ENCODE measurements around the gene GAB3. TPM values are rescaled to one million over a fixed set of nuclear protein-coding genes. Genes with fewer than 3 reads are reported as not detected.

The GAB3 gene
- total RNA-seq, 4 donors from 2014 or later = 3.9 to 7.3 (median 5.2) TPM

DNA sequence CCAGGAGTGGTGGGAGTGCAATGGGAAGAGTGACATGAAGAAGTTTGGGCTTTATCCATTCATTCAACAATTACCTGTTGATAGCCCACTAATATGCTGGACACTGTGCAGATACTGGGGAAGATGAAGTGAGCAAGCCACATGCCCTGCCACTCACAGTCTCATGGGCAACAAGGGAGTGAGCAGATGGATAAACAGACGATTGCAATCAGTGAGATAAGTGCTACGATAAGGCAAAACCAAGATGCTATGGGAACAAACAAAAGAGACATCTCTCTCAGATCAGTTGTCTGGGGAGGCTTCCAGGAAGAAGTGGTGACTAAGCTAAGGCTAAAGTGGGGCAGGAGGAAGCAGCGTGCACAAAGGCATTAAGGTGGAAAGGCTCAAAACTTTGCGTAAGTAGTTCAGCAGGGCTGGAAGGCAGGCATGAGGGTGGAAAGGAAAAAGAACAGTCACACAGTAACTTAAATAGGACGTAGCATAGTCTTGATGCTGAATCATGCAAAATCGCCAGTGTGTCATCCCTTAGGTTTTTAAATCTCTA, 31.7 kb downstream of the GAB3 start:
- WGBS = 57% methylated on average over 6 of the region's 6 CpGs
- Histone ChIP-seq H3K27me3 (no peaks in the 10 kb centered on the region), H3K9me3 (no peaks in the 10 kb centered on the region), H3K27ac (replicated peaks in 1 of 4) (no peak overlapping the region), H3K4me3 (no peak overlapping the region), H3K4me1 (peaks cover 0 to 31% (median 6%) of the 10 kb centered on the region in 4 donors), H3K36me3 (peaks cover 0 to 12% (median 0%) of the 10 kb centered on the region in 4 donors)
- TF ChIP-seq POLR2A (IDR thresholded peaks at IDR 0.05; ENCODE audit: low read depth) = no peak
- no peak for TF ChIP-seq EP300 (IDR thresholded peaks at IDR 0.05)
- TF ChIP-seq, protein P1, sequence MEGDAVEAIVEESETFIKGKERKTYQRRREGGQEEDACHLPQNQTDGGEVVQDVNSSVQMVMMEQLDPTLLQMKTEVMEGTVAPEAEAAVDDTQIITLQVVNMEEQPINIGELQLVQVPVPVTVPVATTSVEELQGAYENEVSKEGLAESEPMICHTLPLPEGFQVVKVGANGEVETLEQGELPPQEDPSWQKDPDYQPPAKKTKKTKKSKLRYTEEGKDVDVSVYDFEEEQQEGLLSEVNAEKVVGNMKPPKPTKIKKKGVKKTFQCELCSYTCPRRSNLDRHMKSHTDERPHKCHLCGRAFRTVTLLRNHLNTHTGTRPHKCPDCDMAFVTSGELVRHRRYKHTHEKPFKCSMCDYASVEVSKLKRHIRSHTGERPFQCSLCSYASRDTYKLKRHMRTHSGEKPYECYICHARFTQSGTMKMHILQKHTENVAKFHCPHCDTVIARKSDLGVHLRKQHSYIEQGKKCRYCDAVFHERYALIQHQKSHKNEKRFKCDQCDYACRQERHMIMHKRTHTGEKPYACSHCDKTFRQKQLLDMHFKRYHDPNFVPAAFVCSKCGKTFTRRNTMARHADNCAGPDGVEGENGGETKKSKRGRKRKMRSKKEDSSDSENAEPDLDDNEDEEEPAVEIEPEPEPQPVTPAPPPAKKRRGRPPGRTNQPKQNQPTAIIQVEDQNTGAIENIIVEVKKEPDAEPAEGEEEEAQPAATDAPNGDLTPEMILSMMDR (IDR thresholded peaks at IDR 0.05) = no peak
- TF ChIP-seq POLR2AphosphoS5 (IDR thresholded peaks at IDR 0.05) = no peak
- DNase-seq (ENCODE audit: extremely low spot score) = no peak
- intact Hi-C loops (cut with DNase I) = no loop called here

DNA sequence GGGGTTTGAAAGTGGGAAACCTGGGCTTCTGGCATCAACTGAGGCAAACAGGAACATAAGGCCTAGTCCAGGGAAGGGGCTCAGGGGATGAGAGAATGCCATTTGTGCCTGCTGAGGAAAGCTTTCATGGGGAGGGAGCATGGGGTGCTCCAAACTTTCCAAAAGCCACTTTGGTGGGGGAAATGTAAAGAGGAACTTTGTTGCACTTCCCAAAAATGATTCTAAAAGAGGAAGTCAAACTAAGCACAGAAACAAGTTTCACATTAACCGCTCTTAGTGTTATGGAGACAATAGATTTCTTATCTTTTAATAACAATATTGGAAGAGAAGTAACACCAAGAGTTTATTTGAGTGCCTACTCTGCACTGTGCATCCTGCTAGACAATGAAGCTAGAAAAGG, 32.3 kb downstream of the GAB3 start:
- H3K27me3 ChIP-seq = no peaks in the 10 kb centered on the region
- TF ChIP-seq, protein P1 (IDR thresholded peaks at IDR 0.05) = no peak
- TF ChIP-seq POLR2A (IDR thresholded peaks at IDR 0.05; ENCODE audit: low read depth) = no peak
- no peak for TF ChIP-seq POLR2AphosphoS5 (IDR thresholded peaks at IDR 0.05)
- TF ChIP-seq EP300 (IDR thresholded peaks at IDR 0.05) = no peak
- no peak for DNase-seq (ENCODE audit: extremely low spot score)
- no peaks in the 10 kb centered on the region for H3K9me3 ChIP-seq
- peaks cover 0 to 12% (median 0%) of the 10 kb centered on the region in 4 donors for H3K36me3 ChIP-seq
- H3K27ac ChIP-seq (replicated peaks in 1 of 4) = no peak overlapping the region
- 50% methylated on average over 1 of the region's 1 CpG for WGBS
- peaks cover 0 to 29% (median 4%) of the 10 kb centered on the region in 4 donors for H3K4me1 ChIP-seq
- H3K4me3 ChIP-seq = no peak overlapping the region
- intact Hi-C loops (cut with DNase I) = no loop called here

DNA sequence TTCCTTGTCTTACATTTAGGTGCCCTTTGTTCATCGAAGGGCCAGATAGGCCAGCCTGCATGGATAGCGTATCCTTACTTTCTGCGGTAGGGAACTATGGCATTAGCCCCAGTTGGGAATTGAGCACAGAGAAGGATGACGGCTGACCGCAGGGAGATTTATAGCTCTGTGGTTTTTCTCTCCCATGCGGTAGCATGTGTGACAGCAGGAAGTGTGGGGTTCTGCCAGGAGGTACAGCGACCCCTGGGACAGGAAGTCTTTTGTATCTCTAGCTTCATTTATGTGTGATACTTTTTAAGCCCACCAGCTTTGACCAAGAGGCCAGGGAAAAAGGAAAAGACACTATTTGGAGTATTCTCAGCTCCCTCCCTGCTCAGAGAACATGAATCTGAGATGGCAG, 33.1 kb downstream of the GAB3 start:
- TF ChIP-seq POLR2A (IDR thresholded peaks at IDR 0.05; ENCODE audit: low read depth) (no peak), POLR2AphosphoS5 (IDR thresholded peaks at IDR 0.05) (no peak), EP300 (IDR thresholded peaks at IDR 0.05) (no peak)
- TF ChIP-seq, protein P1 (IDR thresholded peaks at IDR 0.05) = no peak
- Histone ChIP-seq H3K9me3 (no peaks in the 10 kb centered on the region), H3K4me3 (no peak overlapping the region), H3K36me3 (peaks cover 0 to 14% (median 0%) of the 10 kb centered on the region in 4 donors), H3K4me1 (peaks cover 0 to 32% (median 2%) of the 10 kb centered on the region in 4 donors), H3K27ac (replicated peaks in 1 of 4) (peak overlapping the region in 1 of 4 donors; percentile 10), H3K27me3 (no peaks in the 10 kb centered on the region)
- 73% methylated on average over 6 of the region's 7 CpGs for WGBS
- intact Hi-C loops (cut with DNase I) = no loop called here
- DNase-seq (ENCODE audit: extremely low spot score) = no peak

DNA sequence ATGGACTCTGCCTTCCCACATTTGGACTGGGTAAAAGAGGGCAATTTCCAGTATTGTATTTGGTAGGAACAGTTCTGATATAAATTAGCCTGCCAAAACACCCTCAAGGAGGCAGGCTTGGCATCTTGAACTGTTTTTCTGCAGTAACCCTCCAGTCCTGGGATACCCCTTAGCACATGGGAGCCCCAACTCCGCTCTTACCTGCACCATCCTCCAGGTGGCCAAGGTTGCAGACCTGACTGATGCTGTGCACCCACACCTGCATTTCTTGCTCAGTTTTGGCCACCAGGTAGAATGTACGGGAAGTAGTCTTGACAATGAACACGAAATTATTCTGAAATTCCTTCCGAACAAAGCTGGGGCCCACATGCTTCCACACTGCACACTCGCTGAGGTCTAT, 35.1 kb downstream of the GAB3 start:
- Histone ChIP-seq H3K4me1 (peaks cover 0 to 32% (median 4%) of the 10 kb centered on the region in 4 donors), H3K4me3 (no peak overlapping the region), H3K27ac (replicated peaks in 1 of 4) (no peak overlapping the region), H3K27me3 (no peaks in the 10 kb centered on the region), H3K9me3 (no peaks in the 10 kb centered on the region), H3K36me3 (peaks cover 0 to 34% (median 10%) of the 10 kb centered on the region in 4 donors)
- intact Hi-C loops (cut with DNase I) = no loop called here
- no peak for TF ChIP-seq EP300 (IDR thresholded peaks at IDR 0.05)
- TF ChIP-seq POLR2A (IDR thresholded peaks at IDR 0.05; ENCODE audit: low read depth) = no peak
- TF ChIP-seq, protein P1 (IDR thresholded peaks at IDR 0.05) = no peak
- no peak for TF ChIP-seq POLR2AphosphoS5 (IDR thresholded peaks at IDR 0.05)
- 83% methylated on average over 5 of the region's 5 CpGs for WGBS
- DNase-seq (ENCODE audit: extremely low spot score) = no peak

DNA sequence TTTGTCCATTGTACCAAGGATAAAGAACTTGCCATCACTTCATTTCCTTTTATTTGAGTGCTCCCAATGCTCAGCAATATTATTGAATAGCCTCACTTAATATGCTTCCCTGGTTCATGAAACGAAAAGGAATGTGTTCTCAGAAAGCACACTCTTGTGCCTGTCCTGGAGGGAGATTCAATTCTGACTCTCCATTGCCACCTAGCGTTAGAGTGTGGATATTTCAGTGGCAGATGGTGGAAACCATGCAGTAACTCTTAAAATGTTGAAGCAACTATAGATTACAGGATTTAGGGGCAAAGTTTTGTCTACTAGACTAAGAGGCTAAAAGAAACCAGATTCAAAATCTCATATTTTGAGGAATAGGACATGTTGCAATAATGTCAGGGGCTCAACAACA, 36.0 kb downstream of the GAB3 start:
- intact Hi-C loops (cut with DNase I) = loop anchor here (5.0 kb wide), 1 partner anchor 32 kb away; no protein-coding TSS in a partner anchor
- no peak overlapping the region for H3K4me3 ChIP-seq
- no peak for TF ChIP-seq EP300 (IDR thresholded peaks at IDR 0.05)
- no peak for TF ChIP-seq POLR2A (IDR thresholded peaks at IDR 0.05; ENCODE audit: low read depth)
- TF ChIP-seq, protein P1 (IDR thresholded peaks at IDR 0.05) = peak; percentile 63 to 77 (median 74)
- WGBS = 6% methylated on average over 2 of the region's 2 CpGs
- no peak overlapping the region for H3K27ac ChIP-seq (replicated peaks in 1 of 4)
- peaks cover 0 to 34% (median 10%) of the 10 kb centered on the region in 4 donors for H3K36me3 ChIP-seq
- peaks cover 0 to 32% (median 4%) of the 10 kb centered on the region in 4 donors for H3K4me1 ChIP-seq
- no peaks in the 10 kb centered on the region for H3K27me3 ChIP-seq
- H3K9me3 ChIP-seq = no peaks in the 10 kb centered on the region
- no peak for DNase-seq (ENCODE audit: extremely low spot score)
